ENCODE results near the gene PTPRJ.

Gene PTPRJ

GRCh38 chr11:48074425-48075181 is 94.2 kb downstream of the PTPRJ start:
- no peak for DNase-seq

DNA sequence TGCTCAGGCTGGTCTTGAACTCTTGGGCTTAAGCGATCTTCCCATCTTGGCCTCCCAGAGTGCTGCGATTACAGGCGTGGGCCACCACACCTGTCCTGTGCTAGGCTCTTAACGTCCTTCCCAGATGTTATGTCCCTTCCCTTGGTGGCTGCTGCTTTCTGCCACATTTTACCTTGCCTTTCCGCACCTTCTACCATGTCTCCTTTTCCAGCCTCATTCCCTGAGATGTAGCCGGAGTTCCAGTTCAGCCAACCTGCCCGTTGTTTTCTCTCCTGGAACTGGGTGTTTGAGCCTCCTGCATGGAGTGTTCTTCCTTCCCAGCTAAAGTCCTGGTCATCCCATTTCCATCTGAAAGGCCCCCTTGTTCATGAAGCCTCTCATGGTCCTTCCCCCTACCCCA is 95.3 kb downstream of the PTPRJ start:
- no peak for DNase-seq

DNA sequence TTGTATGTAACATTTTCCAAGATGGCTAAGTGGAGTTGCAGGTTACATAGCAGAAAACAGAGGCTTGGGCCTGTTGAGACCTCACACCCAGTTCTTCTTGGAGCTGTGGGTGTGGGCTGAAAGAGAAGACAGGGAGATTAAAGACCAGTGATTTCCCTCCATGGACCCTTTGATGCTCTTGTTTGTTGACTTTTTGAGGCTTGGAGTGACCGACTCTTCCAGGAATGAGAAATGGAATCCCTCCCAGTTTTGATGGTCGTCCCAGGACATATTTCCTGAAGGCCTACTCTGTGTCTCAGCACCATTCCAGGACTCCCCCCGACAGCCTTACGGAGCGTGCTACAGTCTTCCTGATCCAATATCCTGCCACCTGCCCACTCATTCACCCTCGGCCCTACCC is 96.9 kb downstream of the PTPRJ start:
- DNase-seq = no peak

DNA sequence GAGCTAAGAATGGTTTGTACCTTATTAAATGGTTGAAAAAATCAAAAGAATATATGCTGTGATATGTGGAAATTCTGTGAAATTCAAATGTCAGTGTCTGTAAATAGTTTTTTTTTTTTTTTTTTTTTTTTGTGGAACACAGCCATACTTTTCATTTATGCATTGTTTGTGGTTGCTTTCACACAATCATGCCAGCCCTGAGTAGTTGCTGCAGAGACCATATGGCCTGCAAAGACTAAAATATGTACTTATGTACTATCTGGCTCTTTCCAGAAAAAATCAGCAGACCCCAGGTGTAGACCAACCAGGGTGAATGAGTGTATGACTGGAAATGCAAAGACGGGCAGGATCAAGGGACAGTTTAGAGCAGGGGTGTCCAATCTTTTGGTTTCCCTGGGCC is 98.3 kb downstream of the PTPRJ start:
- DNase-seq = no peak

- DNase-seq = no peak
Measured at GRCh38 chr11:48079596-48079995, 99.2 kb downstream of the PTPRJ start.

- no peak for DNase-seq
Measured at GRCh38 chr11:48080301-48080861, 100.0 kb downstream of the PTPRJ start.

DNA sequence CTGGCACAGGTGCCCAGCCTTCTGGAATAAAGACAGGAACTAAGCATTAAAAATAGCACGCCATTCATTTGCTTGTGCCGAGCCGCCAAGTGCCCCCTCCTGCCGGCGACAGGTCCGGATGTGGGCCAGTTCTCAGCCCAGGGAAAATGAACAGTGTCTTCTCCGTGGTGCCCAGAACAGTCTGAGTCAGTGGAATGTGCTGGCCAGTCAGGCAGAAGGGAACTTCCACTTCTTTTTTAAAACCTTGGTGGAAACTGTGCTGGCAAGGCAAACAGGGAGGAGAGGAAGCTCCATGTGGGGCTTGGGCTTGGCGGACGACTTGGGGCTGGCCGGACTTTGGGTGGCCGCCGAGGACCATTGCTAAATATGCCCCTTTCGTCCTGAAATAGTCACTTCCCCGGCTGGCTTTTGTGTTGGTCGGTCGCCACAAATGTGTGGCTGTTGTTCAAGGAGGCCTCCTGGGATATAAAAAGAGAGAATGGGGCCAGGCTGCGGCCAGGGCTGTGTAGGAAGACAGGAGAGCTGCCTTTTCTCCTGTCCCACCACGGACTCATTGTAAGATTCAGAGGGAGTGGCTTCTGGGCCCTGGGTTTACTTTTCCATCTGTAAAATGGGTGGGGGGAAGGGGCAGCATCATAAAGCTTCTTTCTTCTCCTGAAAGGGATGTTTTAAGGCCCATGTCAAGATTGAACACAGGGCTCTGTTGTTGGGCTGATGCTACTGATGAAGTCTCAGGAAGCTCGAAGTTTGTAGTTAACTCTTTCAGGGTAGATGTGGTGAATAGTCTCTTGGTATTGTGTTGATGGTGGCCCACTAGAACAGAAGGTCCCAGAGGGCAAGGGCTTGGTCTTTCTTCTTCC is 101.0 kb downstream of the PTPRJ start:
- DNase-seq = no peak

DNA sequence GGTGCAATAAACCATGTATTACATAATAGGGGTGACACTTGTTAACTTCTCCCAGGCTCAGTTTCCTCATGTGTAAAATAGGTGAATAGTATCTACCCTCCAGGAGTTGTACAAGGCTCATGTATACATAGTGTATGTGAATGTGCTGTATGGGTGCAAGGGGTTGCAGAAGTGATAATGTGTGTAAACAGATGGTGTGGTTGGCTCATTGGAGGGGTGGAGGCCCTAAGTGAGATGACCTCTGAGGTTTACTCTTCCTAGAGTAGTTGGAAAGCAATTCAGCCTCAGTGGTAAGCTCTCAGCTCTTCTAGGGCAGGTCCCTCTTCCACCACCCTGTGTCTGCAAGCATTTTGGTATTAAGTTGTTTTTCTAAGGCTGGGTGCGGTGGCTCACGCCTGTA is 102.4 kb downstream of the PTPRJ start:
- DNase-seq = no peak

- no peak for DNase-seq
Measured at GRCh38 chr11:48083421-48083820, 103.1 kb downstream of the PTPRJ start.

DNA sequence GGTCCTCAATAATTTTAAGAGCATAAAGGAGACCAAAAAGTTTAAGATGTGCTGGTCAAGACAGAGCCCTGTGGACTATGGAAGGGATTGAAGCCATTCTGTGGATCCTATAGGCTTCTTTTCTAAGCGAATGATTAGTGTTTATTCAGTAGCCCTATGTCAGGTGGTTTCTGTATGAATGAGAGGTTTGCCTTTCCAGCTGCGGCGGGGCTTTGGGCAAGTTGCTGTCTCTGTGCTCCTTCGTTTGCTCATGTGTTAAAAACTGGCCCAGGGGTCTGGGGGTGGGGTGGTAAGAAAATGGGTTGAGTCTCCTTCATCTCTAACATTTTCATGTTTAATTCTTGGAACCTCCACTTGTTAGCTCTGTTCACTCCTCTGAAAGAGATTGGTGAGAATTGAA is 105.3 kb downstream of the PTPRJ start:
- no peak for DNase-seq

DNA sequence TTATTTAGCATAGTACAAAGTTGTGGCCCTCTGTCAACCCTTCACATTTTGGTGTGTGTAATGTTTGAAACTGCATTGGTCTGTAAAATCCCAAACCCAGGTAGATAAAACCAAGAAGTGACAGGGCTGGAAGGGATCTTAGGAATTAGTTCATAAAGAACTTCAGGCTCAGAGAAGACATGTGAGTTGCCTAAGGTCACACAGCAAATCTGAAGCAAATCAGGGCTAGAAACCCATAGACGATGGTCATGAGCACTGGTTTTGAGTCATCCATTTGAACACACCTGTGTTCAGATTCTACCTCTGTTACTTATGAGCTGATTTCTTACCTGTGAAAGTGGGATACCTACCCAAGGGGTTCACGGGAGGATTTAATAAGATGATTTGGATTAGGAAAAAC is 107.1 kb downstream of the PTPRJ start:
- DNase-seq = no peak

GRCh38 chr11:48087974-48088681 is 107.8 kb downstream of the PTPRJ start:
- peak; percentile 87 for DNase-seq

- peak; percentile 91 for DNase-seq
Measured at GRCh38 chr11:48088682-48089050, 108.3 kb downstream of the PTPRJ start.

- DNase-seq = no peak
Measured at GRCh38 chr11:48090174-48090573, 109.8 kb downstream of the PTPRJ start.

GRCh38 chr11:48091426-48092102 is 111.2 kb downstream of the PTPRJ start:
- no peak for DNase-seq

DNA sequence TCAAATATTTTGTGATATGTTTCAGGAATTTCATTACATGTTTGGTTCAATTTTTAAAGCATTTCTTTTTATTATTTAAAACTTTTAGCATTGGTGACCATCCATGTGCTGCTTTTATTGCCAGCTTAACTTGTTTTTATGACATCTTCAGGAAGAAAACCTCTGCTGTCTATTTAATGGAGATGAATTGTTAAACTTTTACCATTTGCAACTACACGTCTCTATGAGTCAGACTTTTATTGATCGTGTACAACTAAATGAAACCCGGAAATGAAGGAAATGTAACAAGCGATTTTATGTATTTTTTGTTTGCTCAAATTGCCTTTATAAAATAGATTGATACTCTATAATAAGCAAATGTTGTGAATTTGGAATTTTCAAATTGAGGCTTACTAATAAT is 113.0 kb downstream of the PTPRJ start:
- no peak for DNase-seq

GRCh38 chr11:48093795-48094642 is 113.7 kb downstream of the PTPRJ start:
- DNase-seq = peak; percentile 25

- no peak for DNase-seq
Measured at GRCh38 chr11:48094643-48095339, 114.4 kb downstream of the PTPRJ start.

- no peak for DNase-seq
Measured at GRCh38 chr11:48095779-48096470, 115.6 kb downstream of the PTPRJ start.

Data from COR-L47 (cell line).